Loucy (cell line): ENCODE data around the gene CFAP90.

ENCODE experiments used
- H2AFZ ChIP-seq: fragments of 200-600 bp; sonication (generic); 2 replicates; pipeline ENCODE4 v1.6.0; 2016; ENCODE audit warnings: antibody characterized with exemption, mild to moderate bottlenecking, low read length, moderate library complexity
- H3F3A ChIP-seq: fragments of 200-600 bp; 2 replicates; pipeline ENCODE4 v1.6.0; 2016; ENCODE audit warnings: antibody characterized with exemption, low read depth, mild to moderate bottlenecking
- H3K27me3 ChIP-seq: fragments of 200-600 bp; sonication (generic); 2 replicates; pipeline ENCODE4 v1.6.1; 2014; ENCODE audit warnings: low read length, mild to moderate bottlenecking; ENCODE audit not compliant: insufficient read depth, poor library complexity, severe bottlenecking
- H3K36me3 ChIP-seq: fragments of 200-600 bp; sonication (generic); 2 replicates; pipeline ENCODE4 v1.6.1; 2016; ENCODE audit warnings: low read length; ENCODE audit not compliant: insufficient read depth
- H3K4me1 ChIP-seq: fragments of 200-600 bp; sonication (generic); 2 replicates; pipeline ENCODE4 v1.5.1; 2014; ENCODE audit warnings: low read length, mild to moderate bottlenecking; ENCODE audit not compliant: insufficient read depth, poor library complexity, severe bottlenecking
- H3K4me2 ChIP-seq: fragments of 200-600 bp; sonication (generic); 2 replicates; pipeline ENCODE4 v1.6.0; 2014; ENCODE audit warnings: antibody characterized with exemption, low read length, low read depth, mild to moderate bottlenecking; ENCODE audit not compliant: poor library complexity, severe bottlenecking
- H3K4me3 ChIP-seq: fragments of 200-600 bp; sonication (generic); 2 replicates; pipeline ENCODE4 v1.5.1; 2014; ENCODE audit warnings: low read length, mild to moderate bottlenecking, mixed read lengths; ENCODE audit not compliant: poor library complexity, severe bottlenecking
- H3K79me2 ChIP-seq: fragments of 200-600 bp; sonication (generic); 2 replicates; pipeline ENCODE4 v1.6.1; 2014; ENCODE audit warnings: low read length; ENCODE audit not compliant: insufficient read depth
- H3K9ac ChIP-seq: fragments of 200-600 bp; sonication (generic); 2 replicates; pipeline ENCODE4 v1.6.0; 2014; ENCODE audit warnings: mild to moderate bottlenecking, low read depth, low read length, moderate library complexity; ENCODE audit not compliant: poor library complexity, severe bottlenecking
- H3K9me2 ChIP-seq: fragments of 200-600 bp; sonication (generic); replicated peaks from 2 replicates; pipeline ENCODE4 v1.6.1; 2016; ENCODE audit warnings: low read depth, low read length, mixed read lengths
- H3K9me3 ChIP-seq: fragments of 200-600 bp; sonication (generic); 2 replicates; pipeline ENCODE4 v1.6.1; 2014; ENCODE audit warnings: mild to moderate bottlenecking, antibody characterized with exemption, low read length, low read depth; ENCODE audit not compliant: insufficient read depth
- H4K20me1 ChIP-seq: fragments of 200-600 bp; sonication (generic); 2 replicates; pipeline ENCODE4 v1.6.0; 2014; ENCODE audit warnings: antibody characterized with exemption, low read length, mild to moderate bottlenecking; ENCODE audit not compliant: insufficient read depth, poor library complexity, severe bottlenecking
- EZH2phosphoT487 ChIP-seq: fragments of 200-600 bp; IDR thresholded peaks from 2 replicates; pipeline ENCODE4 v1.6.1; 2018; ENCODE audit warnings: antibody characterized with exemption, mild to moderate bottlenecking, moderate library complexity, borderline replicate concordance
- TF ChIP-seq, protein P1 (sequence below): fragments of 200-600 bp; sonication (generic); conservative IDR thresholded peaks from 2 replicates; pipeline ENCODE4 v1.5.1; 2014; ENCODE audit warnings: mild to moderate bottlenecking, antibody characterized with exemption, low read length

The CFAP90 gene

DNA sequence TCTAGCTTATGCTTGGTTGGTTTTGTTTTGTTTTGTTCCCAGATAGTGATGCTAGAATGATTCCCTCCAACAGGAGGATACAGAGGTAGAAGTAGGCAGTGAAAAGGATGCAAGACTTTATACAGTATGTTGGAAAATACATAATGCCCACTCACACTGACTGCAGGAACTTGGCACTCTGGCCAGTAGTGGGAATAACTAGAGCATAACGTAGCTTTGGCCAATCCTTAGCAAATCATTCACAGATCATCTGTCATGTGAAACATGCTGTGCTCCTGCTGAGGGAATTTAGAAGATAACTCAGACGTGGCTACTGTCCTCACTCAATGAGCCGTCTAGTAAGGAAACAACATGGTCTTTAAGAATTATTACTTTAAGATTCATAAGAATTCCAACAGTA lies 13.5 kb downstream of the CFAP90 start:
- Histone ChIP-seq H3K9me3 (no peaks in the 10 kb centered on the region), H3K4me1 (no peaks in the 10 kb centered on the region), H3K9me2 (no peaks in the 10 kb centered on the region), H3K9ac (no peak overlapping the region), H4K20me1 (no peaks in the 10 kb centered on the region), H3F3A (no peaks in the 10 kb centered on the region), H3K36me3 (no peaks in the 10 kb centered on the region), H3K79me2 (no peaks in the 10 kb centered on the region), H3K4me3 (no peak overlapping the region), H3K4me2 (no peak overlapping the region), H2AFZ (no peak overlapping the region), H3K27me3 (no peaks in the 10 kb centered on the region)
- TF ChIP-seq EZH2phosphoT487 = no peak
- TF ChIP-seq, protein P1, sequence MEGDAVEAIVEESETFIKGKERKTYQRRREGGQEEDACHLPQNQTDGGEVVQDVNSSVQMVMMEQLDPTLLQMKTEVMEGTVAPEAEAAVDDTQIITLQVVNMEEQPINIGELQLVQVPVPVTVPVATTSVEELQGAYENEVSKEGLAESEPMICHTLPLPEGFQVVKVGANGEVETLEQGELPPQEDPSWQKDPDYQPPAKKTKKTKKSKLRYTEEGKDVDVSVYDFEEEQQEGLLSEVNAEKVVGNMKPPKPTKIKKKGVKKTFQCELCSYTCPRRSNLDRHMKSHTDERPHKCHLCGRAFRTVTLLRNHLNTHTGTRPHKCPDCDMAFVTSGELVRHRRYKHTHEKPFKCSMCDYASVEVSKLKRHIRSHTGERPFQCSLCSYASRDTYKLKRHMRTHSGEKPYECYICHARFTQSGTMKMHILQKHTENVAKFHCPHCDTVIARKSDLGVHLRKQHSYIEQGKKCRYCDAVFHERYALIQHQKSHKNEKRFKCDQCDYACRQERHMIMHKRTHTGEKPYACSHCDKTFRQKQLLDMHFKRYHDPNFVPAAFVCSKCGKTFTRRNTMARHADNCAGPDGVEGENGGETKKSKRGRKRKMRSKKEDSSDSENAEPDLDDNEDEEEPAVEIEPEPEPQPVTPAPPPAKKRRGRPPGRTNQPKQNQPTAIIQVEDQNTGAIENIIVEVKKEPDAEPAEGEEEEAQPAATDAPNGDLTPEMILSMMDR = no peak

DNA sequence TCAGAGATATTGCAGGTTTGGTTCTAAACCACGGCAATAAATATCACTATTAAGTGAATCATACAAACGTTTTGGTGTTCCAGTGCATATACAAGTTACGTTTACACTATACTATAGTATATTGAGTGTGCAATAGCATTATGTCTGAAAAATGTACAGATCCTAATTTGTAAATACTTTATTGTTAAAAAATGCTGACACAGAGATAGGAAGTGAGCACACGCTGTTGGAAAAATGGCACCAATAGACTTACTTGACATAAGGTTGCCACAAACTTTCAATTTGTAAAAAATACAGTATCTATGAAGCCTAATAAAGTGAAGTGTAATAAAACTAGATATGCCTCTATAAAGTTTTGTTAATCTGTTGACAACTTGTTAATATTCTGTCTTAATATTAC lies 16.0 kb downstream of the CFAP90 start:
- Histone ChIP-seq H2AFZ (no peak overlapping the region), H3K79me2 (no peaks in the 10 kb centered on the region), H3K27me3 (no peaks in the 10 kb centered on the region), H3K4me1 (no peaks in the 10 kb centered on the region), H4K20me1 (no peaks in the 10 kb centered on the region), H3K36me3 (no peaks in the 10 kb centered on the region), H3K4me3 (no peak overlapping the region), H3K4me2 (no peak overlapping the region), H3K9me3 (no peaks in the 10 kb centered on the region), H3F3A (no peaks in the 10 kb centered on the region), H3K9me2 (no peaks in the 10 kb centered on the region), H3K9ac (no peak overlapping the region)
- TF ChIP-seq, protein P1 = no peak
- no peak for TF ChIP-seq EZH2phosphoT487

DNA sequence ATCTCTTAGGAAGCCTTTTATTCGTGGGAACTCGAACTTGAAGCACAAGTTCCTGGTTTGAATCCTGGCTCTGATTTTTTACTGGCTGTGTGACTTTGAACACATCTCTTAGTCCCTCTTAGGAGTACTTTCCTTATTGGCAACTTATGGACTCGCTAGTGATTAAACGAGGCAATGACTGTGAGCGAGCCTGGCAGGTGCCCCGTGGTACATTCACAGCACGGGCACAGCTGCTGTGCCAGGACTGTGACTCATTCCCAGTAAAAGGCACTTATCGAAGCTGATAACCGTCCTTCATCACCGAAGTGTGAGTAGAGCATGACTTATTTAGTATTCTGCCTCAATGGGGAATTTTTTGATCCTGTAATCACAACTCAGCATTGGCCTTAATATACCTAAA lies 22.7 kb downstream of the CFAP90 start:
- Histone ChIP-seq H3K4me3 (no peak overlapping the region), H3K9me2 (no peaks in the 10 kb centered on the region), H3K36me3 (no peaks in the 10 kb centered on the region), H3K4me1 (no peaks in the 10 kb centered on the region), H4K20me1 (no peaks in the 10 kb centered on the region), H3K27me3 (no peaks in the 10 kb centered on the region), H3F3A (no peaks in the 10 kb centered on the region), H2AFZ (no peak overlapping the region), H3K9me3 (no peaks in the 10 kb centered on the region), H3K4me2 (no peak overlapping the region), H3K9ac (no peak overlapping the region), H3K79me2 (no peaks in the 10 kb centered on the region)
- no peak for TF ChIP-seq EZH2phosphoT487

DNA sequence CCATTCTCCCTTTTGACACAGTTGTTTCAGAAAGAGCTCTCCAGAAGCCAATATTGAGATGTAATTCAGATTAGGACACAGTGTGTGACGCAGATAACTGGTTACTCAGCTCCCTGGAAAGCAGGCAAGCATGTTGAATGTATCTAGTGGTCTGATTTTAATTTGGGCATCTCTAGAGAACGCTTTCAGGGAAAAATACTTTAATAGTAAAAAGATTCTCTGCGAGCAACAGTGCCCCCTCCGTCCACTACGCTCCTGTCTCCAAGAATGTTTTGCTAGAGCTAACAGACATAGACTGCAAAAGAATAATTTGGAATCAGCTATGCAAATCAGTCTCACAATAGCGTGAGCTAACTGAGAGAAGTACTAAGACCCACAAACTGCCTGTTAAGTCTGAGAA lies 23.3 kb downstream of the CFAP90 start:
- Histone ChIP-seq H3K4me1 (no peaks in the 10 kb centered on the region), H3K36me3 (no peaks in the 10 kb centered on the region), H3K4me2 (no peak overlapping the region), H3K4me3 (no peak overlapping the region), H3K27me3 (no peaks in the 10 kb centered on the region), H3F3A (no peaks in the 10 kb centered on the region), H3K9me3 (no peaks in the 10 kb centered on the region), H3K9me2 (no peaks in the 10 kb centered on the region), H3K79me2 (no peaks in the 10 kb centered on the region), H3K9ac (no peak overlapping the region), H2AFZ (no peak overlapping the region), H4K20me1 (no peaks in the 10 kb centered on the region)
- no peak for TF ChIP-seq EZH2phosphoT487
- TF ChIP-seq, protein P1 = no peak
